HK-2 (cell line): ENCODE measurements around the gene ARHGDIG.
"Not testable (repeated sequence)": the region's sequence is repeated elsewhere in the genome, so short reads cannot be mapped to it uniquely, and the experiment has no call there.

Experiments used
- DNase-seq: peaks from one replicate; pipeline ENCODE4 v3.0.0-alpha.2; 2018; ENCODE audit not compliant: unreplicated experiment

The ARHGDIG gene

DNA sequence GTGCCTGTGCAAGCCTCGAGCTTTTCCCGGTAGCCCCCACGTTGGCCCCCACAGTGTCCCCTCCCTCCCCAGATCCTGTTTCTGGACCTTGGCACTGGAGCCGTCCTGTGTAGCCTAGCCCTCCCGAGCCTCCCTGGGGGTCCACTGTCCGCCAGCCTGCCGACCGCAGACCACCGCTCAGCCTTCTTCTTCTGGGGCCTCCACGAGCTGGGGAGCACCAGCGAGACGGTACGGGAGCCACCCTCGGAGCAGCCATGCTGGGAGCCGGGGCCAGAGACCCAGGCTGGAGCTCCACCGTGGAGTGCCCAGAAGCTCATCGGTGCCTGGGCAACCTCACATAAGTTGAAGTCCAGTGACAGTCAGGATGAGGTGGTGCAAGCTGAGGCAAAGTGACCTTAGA, 16.4 kb upstream of the ARHGDIG start:
- no peak for DNase-seq

DNA sequence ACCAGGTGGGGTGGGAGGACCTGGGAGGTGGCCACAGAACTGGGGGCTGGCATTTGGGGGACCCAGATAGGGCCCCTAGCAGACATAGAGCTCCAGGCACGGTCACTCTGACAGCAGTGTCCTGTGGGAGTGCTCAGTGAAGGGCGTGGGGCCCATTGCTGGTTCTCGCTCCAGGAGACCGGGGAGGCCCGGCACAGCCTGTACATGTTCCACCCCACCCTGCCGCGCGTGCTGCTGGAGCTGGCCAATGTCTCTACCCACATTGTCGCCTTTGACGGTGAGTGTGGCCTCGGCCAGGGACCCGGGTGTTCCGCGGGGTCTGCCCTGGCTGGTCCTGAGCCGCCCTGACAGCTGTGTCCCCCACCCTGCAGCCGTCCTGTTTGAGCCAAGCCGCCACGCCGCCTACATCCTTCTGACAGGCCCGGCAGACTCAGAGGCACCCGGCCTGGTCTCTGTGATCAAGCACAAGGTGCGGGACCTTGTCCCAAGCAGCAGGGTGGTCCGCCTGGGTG, 15.9 kb upstream of the ARHGDIG start:
- no peak for DNase-seq

DNA sequence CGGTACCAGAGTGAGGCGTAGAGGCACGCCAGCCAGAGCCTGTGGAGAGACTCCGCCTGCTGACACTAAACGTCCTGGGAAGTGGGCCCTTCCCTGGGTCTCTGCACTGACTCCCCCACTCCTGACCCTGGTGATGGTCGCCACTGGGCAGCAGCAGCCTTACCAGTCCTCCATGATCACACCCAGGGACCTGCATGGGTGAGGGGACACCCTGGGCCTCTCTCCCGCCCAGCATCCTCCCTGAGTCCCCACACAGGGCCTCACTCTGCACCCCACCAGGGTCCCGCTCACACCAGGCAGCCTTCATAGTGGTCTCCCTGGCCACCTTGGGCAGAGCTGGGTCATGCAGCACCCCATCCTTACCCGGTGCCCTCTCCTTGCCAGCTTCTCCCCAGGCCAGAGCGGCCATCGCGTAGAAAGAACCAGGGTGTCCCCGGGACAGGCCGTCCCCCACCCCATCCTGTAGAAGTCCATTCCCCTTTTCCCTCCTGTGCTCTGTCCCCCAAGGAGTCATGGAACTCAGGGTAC, 15.3 kb upstream of the ARHGDIG start:
- no peak for DNase-seq

DNA sequence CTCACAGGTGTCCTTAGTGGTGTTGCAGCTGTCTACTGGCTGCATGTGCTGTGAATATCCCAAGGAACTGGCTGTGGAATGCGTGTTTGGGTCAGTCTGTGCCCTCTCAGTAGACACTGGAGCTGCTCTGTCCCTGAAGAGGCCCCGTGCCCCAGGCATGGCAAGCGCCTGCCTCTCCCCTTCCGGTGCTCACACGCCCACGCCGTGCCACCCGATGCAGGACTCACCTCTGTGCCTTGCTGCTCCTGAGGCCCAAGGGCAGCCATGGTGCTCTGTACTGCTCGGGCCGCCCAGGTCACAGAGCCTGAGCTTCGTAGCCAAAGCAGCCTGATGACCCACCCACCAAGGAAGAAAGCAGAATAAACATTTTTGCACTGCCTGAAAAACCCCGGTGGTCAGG, 14.7 kb upstream of the ARHGDIG start:
- DNase-seq, result no peak

DNA sequence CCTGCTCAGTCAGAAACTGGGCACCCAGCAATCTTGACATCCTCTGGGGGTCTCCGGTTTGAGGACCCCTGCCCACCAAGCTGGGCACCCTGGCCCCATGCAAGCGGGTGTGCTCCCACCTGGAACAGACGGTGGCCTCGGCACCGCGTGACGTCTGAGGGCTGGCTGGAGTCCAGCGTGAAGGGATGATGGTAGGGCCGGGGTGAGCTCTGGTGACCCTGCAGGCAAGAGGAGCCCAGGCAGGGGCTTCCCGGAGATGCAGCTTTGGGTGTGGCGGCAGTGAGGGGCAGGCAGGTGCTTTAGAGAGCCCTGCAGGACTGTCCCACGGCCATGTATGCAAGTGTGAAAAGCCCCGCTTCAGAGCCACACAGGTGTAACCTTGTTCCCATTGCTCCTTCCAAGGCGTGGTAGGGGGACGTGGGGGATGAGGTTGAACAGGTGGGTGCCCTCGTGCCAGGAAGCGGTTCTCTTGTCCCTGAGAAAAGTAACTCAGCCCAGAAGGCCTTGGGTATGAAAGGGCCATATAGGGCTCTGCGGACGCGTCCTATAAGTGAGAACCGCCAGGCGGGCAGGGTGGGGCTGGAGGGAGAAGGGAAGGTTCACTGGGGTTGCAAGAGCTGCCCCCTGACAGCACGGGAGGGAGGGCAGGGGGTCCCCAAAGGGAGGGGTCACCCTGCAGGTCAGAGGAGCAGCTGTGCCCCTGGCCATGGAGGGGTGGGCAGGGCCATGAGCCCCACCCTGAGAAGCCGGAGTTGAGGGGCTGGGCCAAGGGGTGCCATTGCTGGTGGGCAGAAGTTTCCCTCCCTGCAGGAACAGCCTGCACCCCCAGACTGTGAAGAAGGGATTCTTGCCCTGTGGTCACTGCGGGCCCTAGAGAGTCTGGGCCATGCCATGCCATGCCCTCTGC, 13.9 kb upstream of the ARHGDIG start:
- DNase-seq, result no peak

DNA sequence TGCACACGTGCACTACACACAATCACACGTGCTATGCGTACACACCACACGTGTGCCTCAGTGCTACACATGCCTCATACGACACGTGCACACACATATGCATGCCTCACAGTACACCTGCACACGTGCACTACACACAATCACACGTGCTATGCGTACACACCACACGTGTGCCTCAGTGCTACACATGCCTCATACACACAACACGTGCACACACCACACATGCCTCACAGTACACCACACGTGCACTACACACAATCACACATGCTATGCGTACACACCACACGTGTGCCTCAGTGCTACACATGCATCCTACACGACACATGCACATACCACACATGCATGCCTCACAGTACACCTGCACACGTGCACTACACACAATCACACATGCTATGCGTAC, 12.8 kb upstream of the ARHGDIG start:
- not testable (repeated sequence) for DNase-seq

DNA sequence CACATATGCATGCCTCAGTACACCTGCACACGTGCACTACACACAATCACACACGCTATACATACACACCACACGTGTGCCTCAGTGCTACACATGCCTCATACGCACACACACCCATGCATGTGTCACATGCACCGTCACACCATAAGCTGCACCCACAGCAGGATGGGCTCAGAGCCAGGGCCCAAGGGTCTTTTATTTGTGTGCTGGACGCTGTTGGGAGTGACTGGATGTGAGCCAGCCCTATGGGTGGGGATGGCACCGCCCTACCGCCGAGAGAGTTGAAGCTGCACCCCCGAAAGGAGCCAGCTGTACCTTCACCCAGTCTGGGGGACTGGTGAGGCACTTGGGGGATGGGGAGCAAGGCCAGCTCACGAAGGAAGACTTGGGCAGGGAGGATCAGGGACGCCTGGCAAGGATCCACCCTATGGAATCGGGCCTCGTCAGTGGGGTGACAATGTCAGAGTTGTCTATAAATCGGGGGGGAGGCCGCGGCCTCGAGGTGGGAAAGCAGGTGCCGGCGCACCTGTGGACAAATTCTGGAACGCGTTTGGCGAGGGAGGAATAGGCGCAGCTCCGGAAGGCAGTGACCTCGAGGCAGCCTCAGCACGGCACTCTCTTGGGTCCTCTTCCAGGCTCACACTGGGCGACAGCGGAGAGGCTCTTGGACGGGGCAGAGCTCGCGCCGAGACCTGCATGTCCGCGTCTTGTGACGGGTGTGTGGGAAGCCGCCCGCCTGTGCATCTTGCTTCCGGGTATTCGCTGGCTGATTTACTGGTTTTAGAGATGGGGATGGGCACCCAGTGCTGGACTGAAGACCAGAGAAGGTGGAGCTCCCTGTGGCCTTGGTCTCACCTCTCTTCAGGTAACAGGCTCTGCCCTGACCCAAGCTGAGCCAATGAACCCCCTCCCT, 12.0 kb upstream of the ARHGDIG start:
- DNase-seq, result no peak

- DNase-seq, result no peak
Measured at GRCh38 chr16:269061-269796, 11.2 kb upstream of the ARHGDIG start.

DNA sequence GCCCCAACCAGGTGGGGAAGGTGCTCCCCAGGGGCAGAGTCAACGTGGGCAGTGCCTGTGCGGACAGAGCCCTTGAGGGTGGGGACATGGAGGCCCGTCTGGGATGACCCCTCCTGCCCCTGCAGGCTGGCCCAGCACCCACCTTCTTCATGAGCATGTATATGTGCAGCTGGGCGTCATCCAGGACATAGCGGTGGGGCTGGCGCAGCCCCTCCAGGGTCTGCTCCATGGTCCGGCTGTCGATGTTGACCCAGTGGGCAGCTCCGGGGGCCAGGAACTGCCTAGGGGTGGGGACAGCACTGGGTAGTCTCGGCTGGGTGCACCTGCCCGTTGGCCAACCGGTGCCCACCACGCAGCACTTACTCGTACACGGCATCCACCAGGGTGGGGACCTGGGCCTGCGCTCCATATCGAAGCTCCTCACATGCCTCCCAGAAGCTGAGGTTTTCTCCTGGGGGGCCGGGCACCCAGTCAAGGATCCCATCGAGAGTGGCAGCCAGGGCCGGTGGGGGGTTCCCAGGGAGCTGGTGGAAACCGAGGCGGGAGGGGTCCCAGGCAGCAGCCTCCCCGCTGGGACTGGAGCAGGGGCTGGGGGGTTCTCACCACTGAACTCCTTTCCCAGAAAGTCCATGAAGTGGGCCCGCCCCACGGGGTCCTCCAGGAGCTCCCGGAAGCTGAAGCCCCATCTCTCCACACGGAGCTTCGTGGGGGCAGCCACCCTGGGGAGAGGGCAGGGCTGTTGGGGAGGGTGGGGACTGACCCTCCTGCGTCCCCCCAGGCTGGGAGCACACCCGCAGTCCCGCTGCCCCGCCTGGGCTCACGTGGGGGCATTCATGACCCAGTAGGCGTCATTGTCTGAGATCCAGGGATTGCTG, 9.8 kb upstream of the ARHGDIG start:
- DNase-seq, result no peak

DNA sequence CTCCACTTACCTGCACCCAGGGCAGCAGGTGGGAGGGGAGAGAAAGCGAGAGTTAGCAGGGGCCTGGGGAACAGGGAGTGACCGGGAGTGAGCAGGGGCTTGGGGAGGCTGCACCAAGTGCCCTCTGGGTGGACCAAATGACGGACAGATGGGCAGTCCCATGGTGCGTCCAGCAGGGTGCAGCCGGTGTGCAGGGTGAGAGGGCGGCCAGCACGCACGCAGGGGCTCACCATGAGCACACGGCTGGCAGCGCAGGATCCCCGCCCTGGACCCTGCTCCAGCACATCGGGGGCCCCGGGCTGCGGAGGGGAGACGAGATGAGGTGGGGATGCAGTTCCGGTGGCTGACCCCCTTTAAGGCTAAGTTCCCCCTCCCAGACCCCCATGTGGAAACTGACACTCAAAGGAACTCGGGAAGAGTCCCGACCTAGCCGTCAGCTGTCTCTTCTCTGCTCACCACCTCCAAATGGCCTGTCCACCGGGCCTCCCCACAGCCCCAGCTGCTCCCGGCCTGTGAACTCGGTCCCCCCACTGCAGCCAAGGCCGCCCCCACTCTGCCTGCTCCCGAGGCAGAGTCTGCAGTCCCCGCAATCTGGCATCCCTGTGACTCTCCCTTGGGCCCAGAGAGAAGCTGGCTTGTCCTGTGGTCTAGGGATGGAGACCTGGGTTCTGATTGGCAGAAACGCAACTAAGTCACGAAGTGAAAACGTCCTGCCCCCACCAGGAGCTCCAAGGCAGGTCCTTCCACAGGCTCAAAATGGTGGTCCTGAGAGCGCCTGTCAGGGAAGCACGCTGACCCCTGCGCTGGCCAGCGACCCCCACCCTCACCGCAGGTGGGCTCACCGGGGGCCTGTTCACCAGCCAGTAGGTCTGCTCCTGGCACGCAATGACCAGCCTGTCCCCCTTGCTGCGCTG, 7.5 kb upstream of the ARHGDIG start:
- no peak for DNase-seq

GRCh38 chr16:273547-274421, 6.6 kb upstream of the ARHGDIG start:
- no peak for DNase-seq

GRCh38 chr16:275041-275641, 5.2 kb upstream of the ARHGDIG start:
- no peak for DNase-seq

DNA sequence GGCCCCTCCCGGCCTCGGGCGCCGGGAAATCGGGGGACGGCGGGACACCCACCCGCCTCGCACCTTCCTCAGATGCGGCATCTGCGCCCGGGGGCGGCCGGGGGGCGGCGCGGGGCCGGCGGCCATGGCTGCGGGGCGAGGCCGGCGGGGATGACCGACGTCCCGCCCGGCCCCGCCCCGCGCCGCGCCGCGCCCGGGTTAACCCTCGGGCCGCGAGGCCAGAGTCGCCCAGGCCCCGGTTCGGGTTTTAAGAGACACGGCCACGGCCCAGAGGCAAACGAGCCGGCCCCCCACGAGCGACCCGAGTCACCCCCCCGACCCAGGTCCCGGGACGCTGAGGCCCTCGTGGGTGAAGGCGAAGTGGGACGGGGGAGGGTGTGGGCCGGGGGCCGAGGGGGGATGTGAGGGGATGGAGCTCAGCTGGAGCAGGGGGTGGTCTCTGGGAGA, 4.6 kb upstream of the ARHGDIG start, which contains the start of gene RGS11:
Gene RGS11 (minus strand): TSS at position 159 of the 447 bp plus-strand sequence. CDS start 33 bp downstream, at position 126.
- no peak for DNase-seq

DNA sequence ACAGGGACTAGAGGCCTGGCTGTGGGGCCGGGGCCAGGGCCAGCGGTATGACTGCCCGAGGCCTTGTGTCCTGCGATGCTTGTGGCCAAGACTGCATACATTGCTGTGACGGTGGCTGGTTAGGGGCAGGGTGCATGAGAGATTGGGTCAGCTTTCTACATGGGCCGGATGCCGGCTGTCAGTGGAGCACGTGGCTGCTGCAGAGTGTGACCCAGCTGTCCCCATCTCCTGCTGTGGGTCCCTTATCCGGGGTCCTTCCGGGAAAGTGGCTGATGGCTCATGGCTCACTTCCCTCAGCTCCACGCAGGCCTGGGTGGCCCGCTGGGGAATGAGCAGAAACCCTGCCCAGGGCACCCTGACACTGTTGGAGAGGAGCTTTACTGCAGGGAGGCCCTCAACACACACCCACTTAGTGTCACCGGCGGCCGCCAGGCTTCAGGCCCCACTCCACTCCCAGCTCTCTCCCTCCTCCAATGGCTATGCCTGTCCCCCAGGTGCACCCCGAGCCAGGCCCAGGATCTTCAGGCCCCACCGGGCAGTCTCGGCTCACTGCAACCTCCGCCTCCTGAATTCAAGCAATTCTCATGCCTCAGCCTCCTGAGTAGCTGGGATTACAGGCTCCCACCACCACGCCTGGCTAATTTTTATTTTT, 3.8 kb upstream of the ARHGDIG start:
- DNase-seq, result no peak

DNA sequence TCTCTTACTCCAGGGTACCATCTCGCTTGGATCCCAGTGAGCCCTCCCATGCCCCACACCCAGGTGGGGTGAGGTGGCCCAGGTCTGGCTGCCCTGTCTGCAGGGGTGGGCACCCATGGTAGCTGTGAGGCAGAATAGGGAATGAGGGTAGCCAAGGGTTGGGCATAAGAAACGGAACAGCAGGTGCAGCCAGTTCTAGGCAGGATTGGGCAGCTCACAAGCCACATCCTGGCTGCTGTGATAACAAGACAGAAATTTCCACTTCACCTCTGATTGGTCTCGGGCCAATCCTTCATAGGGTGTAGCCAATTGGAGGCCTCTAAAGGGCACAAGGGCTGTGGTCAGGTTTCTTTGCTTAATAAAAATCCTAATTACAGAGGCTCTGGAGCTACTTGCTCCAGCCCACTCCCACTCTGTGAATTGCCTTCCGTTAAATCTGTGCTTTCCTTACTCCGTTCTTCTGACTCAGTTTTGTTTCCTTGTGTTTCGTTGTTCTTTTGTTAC, 1.5 kb upstream of the ARHGDIG start:
- no peak for DNase-seq

DNA sequence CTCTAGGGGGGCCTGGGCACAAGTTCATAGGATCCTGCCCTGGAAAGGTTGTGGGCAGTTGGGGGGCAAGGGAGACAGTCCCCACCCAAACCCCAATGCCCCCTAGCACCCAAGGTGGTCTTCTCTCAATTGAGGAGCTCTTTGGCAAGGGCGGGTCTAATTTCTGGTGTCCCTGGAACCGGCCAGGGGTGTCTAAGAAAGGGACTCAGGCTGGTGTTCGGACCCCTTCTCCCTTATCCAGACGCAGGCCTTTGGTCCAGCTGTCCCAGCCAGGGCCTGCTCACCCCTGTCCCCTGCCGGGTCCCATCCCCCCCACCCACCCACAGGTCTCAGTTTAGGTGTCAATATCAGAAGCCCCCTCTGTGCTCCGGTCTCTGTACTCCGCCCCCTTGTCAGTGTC, 860 bp upstream of the ARHGDIG start:
- no peak for DNase-seq

GRCh38 chr16:280005-280460, 358 bp upstream of the ARHGDIG start:
- no peak for DNase-seq
